ENCODE data around the gene TNPO3. TPM values are rescaled to one million over a fixed set of nuclear protein-coding genes. Genes with fewer than 3 reads are reported as not detected.

TNPO3 gene
- total RNA-seq, 1 donor from 2014 or later = 27.7 TPM

GRCh38 chr7:128985660-128986059, 69.3 kb downstream of the TNPO3 start:
- no peak for DNase-seq (ENCODE audit: low spot score)
- intact Hi-C loops (cut with DNase I) = no loop called here

GRCh38 chr7:128982105-128982504, 72.8 kb downstream of the TNPO3 start:
- intact Hi-C loops (cut with DNase I) = no loop called here
- DNase-seq (ENCODE audit: low spot score) = no peak

DNA sequence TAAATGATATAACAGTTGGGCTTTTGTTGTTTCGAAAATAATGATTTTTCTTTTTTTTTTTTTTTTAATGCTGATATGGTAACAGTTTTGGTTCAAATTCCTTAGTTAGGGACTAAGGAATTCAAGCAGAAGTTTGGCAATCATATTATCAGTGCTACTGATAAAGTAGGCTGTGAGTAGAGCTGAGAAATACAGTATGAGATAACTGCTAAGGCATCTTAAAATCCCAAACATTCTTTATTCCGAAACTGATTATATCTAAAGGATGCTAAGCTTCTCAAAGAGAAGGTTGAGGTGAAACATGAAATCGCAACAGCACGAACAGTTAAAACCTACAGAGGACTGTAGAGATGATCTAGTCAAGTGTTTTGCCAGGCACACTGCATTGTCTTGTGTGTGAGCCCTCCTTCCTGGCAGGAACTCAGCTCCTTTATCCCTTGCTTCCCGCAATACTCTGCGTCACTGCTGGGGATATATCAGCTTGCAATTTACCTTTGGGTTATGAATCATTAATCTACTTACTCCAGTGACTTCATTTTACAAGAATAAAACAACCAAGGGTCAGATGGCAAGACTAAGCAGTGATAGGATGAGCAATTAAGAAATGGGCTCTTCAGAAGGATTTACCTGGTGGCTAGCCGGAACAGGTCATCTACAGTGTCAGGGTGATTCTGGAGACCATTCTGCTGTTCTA, 80.5 kb downstream of the TNPO3 start:
- intact Hi-C loops (cut with DNase I) = no loop called here
- no peak for DNase-seq (ENCODE audit: low spot score)

- no peak for DNase-seq (ENCODE audit: low spot score)
- intact Hi-C loops (cut with DNase I) = no loop called here
Measured at GRCh38 chr7:128968624-128969023, 86.3 kb downstream of the TNPO3 start.

DNA sequence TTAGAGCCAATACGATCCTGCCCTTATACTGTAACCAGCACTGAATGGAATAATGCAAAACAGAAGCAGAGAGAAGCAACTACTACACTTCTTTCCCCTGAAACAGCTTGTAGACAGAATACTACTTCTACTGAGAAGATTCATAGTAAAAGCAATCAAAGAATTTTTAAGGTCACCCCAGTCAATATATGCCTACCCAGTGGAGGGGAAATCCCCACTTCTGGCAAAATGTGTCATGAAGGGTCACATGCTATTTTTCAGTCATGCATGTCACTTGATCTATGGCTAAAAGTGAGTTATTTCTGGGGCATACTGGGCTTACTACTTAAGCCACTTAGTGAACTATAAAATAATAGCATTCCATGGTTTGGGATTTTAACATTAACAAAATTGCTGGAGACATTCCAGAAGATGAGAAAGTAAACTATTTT, 91.6 kb downstream of the TNPO3 start:
- DNase-seq (ENCODE audit: low spot score) = no peak

DNA sequence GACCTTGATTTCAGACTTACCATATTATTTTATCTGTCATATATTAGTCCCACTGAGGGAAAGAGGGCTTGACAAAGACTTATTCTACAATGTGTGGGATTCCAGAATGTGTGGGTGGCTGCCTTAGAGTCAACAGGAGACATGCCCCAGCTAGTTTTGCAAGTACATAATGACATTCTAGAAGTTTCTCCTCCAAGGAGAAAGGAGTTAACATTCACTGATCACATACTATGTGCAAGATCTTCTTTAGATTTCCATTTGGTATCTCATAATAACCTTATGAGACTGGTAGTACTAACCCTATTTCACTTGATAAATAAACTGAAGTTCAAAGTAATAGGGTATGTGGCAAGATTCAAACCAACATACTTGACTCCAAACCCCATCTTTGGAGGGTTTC, 92.0 kb downstream of the TNPO3 start:
- DNase-seq (ENCODE audit: low spot score) = no peak
- intact Hi-C loops (cut with DNase I) = no loop called here

More for the DNA sequence above, 91.6 kb downstream of the TNPO3 start:
- intact Hi-C loops (cut with DNase I) = no loop called here

- intact Hi-C loops (cut with DNase I) = no loop called here
- DNase-seq (ENCODE audit: low spot score) = no peak
Measured at GRCh38 chr7:128961030-128961659, 93.8 kb downstream of the TNPO3 start.

DNA sequence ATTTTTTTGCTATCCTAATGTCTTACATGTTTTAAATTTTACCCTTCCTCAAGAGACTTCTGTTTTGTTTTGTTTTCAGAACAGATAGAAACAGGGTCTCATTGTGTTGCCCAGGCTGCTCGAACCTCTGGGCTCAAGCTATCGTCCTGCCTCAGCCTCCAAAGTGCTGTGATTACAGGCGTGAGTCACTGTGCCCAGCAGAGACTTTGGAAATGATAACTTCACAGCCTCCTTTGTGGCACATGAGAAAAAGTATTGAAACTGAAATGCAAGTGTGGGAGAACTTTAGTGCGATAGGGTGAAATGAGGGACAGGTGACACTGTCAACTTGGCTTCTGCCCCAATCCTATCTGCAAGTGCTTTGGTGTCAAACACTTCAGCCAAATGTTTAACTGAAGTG, 95.6 kb downstream of the TNPO3 start:
- intact Hi-C loops (cut with DNase I) = no loop called here
- DNase-seq (ENCODE audit: low spot score) = no peak

DNA sequence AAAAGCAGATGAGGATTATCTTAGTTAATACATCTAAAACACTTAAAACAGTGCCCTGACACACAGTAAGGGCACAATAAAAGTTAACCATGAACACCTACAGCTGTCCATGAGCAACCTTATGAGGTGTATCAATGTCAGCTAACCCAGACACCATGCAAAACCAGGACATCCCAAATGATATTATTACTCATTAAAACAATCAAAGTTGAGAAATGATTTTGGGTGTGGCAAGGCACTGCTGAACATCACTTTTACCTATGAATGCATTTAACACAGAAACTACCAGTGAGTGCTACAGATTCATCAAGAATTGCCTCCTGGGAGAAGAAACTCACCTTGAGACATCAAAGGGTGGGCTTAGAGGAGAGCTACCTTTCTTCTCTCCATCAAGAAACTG, 98.9 kb downstream of the TNPO3 start:
- intact Hi-C loops (cut with DNase I) = no loop called here
- DNase-seq (ENCODE audit: low spot score) = no peak

- no peak for DNase-seq (ENCODE audit: low spot score)
- intact Hi-C loops (cut with DNase I) = no loop called here
Measured at GRCh38 chr7:128954830-128955802, 99.8 kb downstream of the TNPO3 start.

- no peak for DNase-seq (ENCODE audit: low spot score)
- intact Hi-C loops (cut with DNase I) = no loop called here
Measured at GRCh38 chr7:128954150-128954549, 100.8 kb downstream of the TNPO3 start.

DNA sequence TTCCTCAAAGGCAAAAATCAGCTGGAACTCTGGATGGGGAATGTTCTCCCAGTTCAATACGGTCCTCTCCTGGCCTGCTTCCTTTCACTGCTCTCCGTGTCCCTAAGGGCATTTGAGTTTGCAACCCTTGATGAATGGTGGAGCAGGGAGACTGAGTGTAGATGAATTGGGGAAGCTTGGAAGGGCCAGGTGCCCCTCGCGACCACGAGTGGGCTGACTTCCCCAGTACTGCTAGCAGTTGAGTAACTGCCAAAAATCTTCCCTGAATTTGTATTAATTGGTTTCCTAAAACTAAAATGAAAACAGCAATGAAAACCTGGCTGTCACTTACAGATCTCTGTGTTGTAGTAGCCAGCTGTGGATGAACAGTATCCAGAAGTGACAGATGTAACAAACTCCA, 103.6 kb downstream of the TNPO3 start:
- DNase-seq (ENCODE audit: low spot score) = no peak
- intact Hi-C loops (cut with DNase I) = no loop called here

- no peak for DNase-seq (ENCODE audit: low spot score)
- intact Hi-C loops (cut with DNase I) = no loop called here
Measured at GRCh38 chr7:128948976-128949760, 105.7 kb downstream of the TNPO3 start.

GRCh38 chr7:128948312-128948973, 106.5 kb downstream of the TNPO3 start:
- no peak for DNase-seq (ENCODE audit: low spot score)
- intact Hi-C loops (cut with DNase I) = no loop called here

DNA sequence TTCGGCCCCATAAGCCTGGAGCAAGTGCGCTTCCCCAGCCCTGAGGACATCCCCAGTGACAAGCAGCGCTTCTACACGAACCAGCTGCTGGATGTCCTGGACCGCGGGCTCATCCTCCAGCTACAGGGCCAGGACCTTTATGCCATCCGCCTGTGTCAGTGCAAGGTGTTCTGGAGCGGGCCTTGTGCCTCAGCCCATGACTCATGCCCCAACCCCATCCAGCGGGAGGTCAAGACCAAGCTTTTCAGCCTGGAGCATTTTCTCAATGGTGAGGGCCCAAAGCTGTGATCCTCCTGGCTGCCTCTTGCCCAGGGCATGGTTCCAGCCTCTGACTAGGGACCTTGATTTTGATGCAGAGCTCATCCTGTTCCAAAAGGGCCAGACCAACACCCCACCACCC, 107.1 kb downstream of the TNPO3 start:
- no peak for DNase-seq (ENCODE audit: low spot score)

GRCh38 chr7:128946936-128947830, 107.7 kb downstream of the TNPO3 start:
- intact Hi-C loops (cut with DNase I) = no loop called here
- no peak for DNase-seq (ENCODE audit: low spot score)

More for the DNA sequence above, 107.1 kb downstream of the TNPO3 start:
- intact Hi-C loops (cut with DNase I) = no loop called here

GRCh38 chr7:128945668-128946366, 109.1 kb downstream of the TNPO3 start:
- DNase-seq (ENCODE audit: low spot score) = no peak

More at GRCh38 chr7:128945668-128946366, 109.1 kb downstream of the TNPO3 start:
- intact Hi-C loops (cut with DNase I) = no loop called here
